GM21717 (cell line): ENCODE measurements around the gene HOPX.
"Not testable (repeated sequence)": the region's sequence is repeated elsewhere in the genome, so short reads cannot be mapped to it uniquely, and the experiment has no call there.

Source experiments
- ATAC-seq: cut with Tn5 transposase; IDR thresholded peaks from one replicate; pipeline ENCODE4 v1.9.1; 2021; ENCODE audit warnings: mild to moderate bottlenecking, moderate library complexity; ENCODE audit not compliant: unreplicated experiment

Gene HOPX

DNA sequence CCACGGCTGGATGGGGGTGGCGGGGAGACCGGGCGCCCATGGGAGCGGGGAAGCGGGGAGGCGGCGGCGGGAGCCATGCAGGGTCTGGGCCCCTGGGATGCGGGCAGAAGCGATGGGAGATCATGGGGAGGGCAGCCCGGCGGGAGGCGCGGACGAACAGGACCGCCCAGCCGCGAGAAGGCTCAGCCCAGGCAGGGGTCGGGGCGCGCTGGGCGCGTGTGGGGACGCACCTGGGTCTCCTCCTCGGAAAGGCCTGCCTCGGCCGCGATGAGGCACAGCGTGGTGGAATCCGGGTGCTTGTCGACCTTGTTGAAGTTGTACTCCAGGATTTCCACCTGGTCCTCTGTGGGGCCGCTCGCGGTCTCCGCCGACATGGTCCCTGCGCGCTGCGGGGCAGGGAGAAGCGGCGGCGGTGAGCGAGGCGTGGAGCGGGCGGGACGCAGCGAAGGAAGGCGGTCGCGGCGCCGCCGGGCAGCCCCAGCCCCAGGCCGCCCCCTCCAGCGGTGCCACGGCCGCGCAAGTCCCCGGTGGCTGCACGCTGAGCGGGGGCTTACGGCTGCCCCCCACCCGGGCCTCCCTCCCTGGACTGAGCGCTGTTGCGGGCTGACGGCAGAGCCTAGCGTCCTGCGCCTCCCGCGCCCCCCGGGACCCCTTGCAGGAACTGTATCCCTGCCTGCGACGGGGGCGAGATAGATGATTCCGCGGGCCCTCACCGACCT, 25.3 kb downstream of the HOPX start:
- ATAC-seq = no peak

GRCh38 chr4:56655209-56655626, 25.9 kb downstream of the HOPX start:
- ATAC-seq = no peak

DNA sequence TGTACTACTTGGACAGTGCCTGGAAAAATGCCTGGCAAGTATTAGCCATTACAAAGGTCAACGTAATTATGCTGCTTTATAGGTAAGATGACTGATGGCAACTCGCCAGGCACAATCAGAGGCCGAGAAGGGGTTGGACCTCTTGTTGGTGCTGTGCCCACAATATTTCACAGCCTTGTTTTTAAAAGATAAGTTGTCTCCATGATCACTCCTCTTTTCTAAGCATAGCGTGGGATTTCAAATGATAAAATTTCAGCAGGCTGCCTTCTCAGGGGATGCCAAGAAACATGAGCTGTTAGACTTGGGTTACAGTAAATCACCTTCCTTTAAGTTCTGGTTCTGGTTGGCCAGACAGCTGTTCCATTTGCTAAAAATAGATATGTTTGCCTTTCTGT, 26.9 kb downstream of the HOPX start:
- ATAC-seq = no peak

DNA sequence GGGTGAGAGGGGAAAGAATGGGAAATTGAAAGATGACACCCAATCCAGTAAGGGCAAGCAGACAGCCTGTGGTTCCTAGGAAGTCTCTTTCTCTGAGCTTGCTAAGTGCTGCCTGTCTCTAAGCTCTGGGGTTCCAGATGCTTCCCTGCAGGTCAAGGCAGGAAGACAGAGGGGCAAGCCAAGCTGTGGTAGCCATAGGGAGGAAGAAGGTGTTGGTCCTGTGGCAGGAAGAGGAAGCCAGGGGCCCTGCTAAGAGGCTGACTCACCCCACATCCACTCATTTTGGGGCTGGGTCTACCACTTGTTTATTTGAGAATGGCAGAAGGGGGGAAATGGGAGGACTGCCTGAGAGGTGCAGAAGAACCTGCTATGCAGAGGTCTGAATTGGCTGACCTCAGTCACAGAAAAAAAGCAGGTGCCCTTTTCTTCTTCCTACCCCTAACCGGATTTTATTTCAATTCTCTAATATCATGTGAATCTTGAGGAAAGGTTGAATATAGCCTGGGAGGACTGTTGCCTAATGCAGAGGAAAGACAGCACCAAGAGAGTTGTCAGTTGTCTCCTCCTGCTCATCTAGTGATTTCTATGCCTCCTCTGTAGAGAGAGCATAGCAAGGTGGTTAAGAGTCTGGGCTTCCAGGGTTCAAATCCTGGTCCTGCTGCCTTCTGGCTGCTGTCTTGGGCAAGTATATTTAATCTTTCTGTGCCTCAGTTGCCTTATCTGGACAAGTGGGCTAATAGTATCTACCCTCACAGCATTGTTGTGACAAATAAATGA, 27.4 kb downstream of the HOPX start:
- ATAC-seq = no peak

GRCh38 chr4:56652196-56652595, 28.9 kb downstream of the HOPX start:
- no peak for ATAC-seq

GRCh38 chr4:56651056-56651350, 30.1 kb downstream of the HOPX start:
- ATAC-seq = no peak

DNA sequence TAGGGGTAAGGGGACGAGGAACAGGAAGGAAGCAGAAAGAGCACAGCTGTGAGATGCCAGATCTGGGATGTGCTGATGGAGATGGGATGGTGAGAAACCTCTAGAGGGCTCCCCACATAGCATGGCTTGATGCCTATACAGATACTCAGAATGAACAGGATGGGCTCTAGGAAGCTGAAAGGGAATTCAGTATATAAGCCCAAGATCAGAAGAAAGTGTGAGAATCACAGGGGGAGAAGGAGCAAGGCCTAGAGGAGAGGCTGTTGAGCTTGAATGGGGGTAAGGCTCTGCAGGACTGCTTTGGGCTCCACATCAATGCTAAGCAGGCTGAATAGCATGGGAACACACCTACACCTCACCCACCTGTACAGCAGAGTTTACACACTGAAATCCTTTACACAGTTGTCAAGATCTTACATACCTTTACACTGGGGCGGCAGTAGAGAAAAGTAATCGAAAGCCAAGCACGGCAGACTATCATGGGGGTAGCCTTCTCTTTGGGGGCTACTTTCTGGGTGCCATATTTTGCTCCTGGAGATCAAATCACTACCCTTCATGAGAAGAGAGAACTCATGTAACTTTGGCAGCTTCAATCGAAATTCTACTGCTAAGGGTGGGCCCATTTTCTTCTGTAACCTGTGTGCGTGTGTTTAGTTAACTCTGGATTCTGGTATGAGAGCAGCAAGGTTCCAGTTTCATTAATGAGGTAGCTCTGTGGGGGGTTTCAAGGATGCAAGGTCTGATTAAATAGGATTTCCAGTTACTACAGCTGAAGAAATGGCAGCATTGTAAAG, 30.6 kb downstream of the HOPX start:
- no peak for ATAC-seq

DNA sequence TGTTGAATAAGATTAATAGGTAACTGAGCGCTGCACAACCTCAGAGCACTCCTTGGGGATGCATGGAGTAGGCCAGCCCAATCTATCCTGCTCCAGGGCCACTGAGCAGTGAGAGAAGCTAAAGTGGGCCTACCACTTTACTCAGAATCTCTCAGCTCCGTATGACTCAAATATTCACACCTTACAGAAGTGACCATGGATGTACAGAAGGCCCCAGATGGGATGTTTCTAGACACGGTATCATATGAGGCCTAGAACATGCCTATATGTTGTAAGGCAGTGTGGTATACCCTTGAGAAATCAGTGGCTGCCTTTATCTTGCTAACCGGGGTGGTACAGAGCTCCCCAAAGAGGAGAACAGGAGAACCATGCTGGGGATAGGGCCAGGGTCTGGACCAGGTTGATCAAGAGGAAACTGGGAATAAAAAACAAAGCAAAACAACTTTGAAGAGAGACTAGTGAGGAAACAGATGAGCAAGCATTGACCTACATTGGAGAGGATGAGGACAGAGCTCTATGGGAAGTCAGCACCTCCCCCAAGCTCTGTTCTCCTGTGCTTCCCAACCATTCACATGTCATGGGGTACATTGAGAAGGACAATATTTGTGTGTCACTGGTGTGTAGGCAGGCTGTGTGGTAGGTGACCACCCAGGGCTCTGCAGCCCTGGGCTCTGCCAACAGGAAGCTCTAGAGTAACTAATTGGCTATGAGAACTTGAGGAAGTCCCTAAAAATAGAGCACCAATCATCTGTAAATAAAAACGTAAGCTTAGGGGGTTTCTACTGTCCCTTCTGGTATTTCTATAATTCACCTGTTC, 31.4 kb downstream of the HOPX start:
- ATAC-seq = no peak

- ATAC-seq = no peak
Measured at GRCh38 chr4:56648824-56649151, 32.3 kb downstream of the HOPX start.

- no peak for ATAC-seq
Measured at GRCh38 chr4:56648021-56648823, 32.9 kb downstream of the HOPX start.

DNA sequence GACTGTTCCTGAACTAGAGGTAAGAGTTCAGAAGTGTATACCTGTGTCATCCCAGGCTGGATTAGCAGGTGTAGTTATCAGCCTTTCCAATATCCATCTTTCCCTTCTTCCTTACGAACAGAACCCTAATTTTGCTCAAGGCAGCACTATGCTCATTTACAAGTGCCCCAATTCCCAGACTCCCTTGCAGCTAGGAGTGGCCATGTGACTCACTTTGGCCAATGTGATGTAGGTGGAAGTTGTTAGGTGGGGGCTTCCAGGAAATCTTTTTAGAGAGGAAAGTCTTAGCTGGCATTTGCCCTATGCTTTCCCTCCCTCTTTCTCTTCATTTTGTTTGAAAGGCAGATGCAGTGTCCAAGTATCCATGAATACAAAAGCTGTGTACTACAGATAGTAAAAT, 34.8 kb downstream of the HOPX start:
- no peak for ATAC-seq

DNA sequence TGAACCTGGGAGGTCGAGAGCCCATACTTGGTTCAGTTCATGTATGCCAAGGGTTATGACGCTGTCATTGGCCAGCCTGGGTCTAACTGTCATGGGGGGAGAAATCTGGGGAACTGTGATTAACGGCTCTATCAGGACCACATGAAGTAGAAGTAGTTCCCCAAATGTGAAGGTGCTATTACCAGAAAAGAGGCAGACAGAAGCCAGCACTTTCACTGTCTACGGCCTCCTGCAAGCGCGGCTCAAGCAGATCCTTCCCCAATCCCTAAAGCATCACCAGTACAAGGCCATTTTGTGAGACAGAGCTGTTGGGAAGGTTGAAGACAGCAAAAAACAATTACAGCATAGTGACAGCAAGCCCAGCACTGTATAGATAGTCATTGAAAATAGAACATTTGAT, 37.5 kb downstream of the HOPX start:
- ATAC-seq = no peak

DNA sequence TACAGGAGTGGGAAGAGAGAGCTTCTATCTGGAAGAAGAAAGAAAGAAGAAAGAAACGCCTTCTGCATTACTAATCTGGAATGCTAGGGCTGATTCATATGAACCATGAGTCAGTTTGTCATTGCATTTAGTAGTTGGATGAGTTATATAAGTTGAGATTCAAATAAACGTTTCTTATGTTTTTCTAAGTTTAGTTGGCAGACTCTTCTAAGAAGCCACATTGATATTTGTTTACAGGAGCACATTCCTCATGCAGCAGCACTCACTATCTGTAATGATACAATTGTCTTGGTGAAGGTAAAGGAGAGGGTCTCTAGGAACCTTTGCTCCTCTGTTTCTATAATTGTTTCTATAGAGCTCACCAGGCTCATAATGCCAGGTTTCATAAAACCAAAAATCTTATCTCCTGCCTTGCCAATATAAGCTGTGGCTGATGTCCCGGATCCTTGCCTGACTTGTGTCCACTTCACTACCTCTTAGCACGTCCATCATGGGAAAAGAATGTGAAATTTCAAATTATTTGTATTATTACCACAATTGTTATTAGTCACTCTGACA, 39.5 kb downstream of the HOPX start:
- ATAC-seq = no peak

DNA sequence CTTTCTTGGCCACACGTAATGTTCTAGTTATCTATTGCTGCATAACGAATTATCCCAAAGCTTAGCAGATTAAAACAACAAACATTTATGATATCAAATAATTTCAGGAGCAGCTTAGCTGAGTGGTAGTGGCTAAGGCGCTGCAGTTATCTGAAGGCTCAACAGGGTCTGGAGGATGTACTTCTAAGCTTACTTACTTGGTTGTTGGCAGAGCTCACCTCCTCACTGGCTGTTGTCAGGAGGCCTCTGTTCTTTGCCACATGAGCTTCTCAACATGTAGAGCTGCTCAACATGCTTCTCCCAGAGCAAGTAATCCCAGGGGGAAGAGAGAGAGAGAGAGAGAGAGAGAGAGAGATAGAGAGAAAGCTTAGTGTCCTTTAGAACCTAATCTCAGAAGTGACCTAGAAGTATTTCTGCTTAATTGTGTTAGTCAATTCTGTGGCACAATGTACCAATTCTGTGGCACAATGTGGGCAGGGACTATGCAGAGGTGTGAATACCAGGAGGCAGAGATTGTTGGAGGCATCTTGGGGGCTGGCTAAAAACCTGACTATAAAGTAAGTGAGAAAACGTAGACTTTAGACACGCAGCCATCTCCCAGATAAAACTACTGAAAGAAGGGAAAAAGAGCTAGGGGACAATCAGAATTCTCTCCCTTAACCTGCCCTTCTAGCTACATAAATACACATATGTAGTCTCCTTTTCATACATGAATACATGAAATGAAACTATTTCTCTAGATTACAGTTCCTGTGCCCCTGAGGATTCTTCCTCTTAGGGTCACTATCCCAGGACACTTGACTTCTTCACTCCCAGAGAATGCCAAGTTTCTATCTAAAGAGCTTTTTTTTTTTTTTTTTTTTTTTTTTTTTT, 40.2 kb downstream of the HOPX start:
- ATAC-seq = no peak

DNA sequence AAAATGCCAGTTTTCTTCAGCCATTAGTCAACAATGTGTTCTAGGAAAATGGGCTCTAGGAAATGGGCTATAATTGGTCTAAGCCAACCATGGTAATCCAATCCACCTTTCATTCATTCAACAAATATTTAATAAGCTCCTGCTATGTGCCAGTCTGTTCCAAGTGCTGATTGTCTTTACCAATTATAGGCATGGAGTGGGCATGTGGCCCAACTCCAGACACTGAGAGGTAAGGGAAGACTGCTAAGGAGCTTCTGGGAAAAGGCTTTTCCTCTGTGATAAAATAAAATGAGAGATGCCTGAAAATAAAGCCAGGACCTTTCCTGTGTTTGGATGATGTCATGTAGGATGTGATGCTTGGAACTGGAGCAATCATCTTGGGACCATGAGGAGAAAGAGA, 43.3 kb downstream of the HOPX start:
- no peak for ATAC-seq

- ATAC-seq = no peak
Measured at GRCh38 chr4:56637154-56637553, 43.9 kb downstream of the HOPX start.

GRCh38 chr4:56634954-56635353, 46.1 kb downstream of the HOPX start:
- ATAC-seq = not testable (repeated sequence)

DNA sequence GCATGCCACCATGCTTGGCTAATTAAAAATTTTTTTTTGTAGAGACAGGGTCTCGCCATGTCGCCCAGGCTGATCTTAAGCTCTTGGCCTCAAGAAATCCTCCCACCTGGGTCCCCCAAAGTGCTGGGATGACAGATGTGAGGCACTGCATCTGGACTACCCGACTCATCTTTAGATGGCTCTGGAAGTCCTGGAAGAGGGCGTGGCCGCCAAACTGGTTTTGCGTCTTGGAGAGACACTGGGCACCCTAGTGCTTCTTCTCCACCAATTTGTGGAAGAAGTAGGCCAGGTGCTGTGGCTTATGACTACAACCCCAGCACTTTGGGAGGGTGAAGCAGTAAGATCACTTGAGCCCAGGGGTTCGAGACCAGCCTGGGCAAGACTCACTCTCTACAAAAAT, 47.6 kb downstream of the HOPX start:
- ATAC-seq = no peak
